Osteoblast (primary cell): Measurements from ENCODE around the gene EIF6. TPM values are rescaled to one million over a fixed set of nuclear protein-coding genes. Genes with fewer than 3 reads are reported as not detected.
A peak's percentile ranks its signal among the peaks of the same experiment; 100 is the strongest.

Source experiments
- DNase-seq: peaks from one replicate; pipeline ENCODE4 v3.0.0; 2011; ENCODE audit warnings: low spot score, mixed read lengths; ENCODE audit not compliant: insufficient read length; ENCODE audit errors: missing footprints
- H2AFZ ChIP-seq: 2 replicates; pipeline ENCODE4 v1.6.0; 2011; ENCODE audit warnings: mild to moderate bottlenecking, low read length
- H3K27ac ChIP-seq: 2 replicates; pipeline ENCODE4 v1.5.1; 2011; ENCODE audit warnings: mild to moderate bottlenecking, low read depth, low read length, moderate library complexity
- H3K27me3 ChIP-seq: 2 replicates; pipeline ENCODE4 v1.6.0; 2012; ENCODE audit warnings: mild to moderate bottlenecking, control low read depth, inconsistent platforms, low read length, moderate library complexity; ENCODE audit not compliant: insufficient read depth
- H3K36me3 ChIP-seq: 2 replicates; pipeline ENCODE4 v1.5.1; 2011; ENCODE audit warnings: mild to moderate bottlenecking, low read length, control low read depth, moderate library complexity; ENCODE audit not compliant: insufficient read depth
- H3K4me1 ChIP-seq: 2 replicates; pipeline ENCODE4 v1.5.1; 2011; ENCODE audit warnings: mild to moderate bottlenecking, low read length, control low read depth, moderate library complexity; ENCODE audit not compliant: insufficient read depth
- H3K4me2 ChIP-seq: 2 replicates; pipeline ENCODE4 v1.6.0; 2011; ENCODE audit warnings: mild to moderate bottlenecking, low read length; ENCODE audit not compliant: insufficient read depth
- H3K4me3 ChIP-seq: fragments of 200-600 bp; sonication (generic); 3 replicates; pipeline ENCODE4 v1.5.1; 2012; ENCODE audit warnings: mild to moderate bottlenecking, low read length, inconsistent platforms; ENCODE audit not compliant: insufficient read depth
- H3K79me2 ChIP-seq: 2 replicates; pipeline ENCODE4 v1.6.0; 2012; ENCODE audit warnings: mild to moderate bottlenecking, low read length, control low read depth, inconsistent platforms; ENCODE audit not compliant: insufficient read depth
- H3K9me3 ChIP-seq: 2 replicates; pipeline ENCODE4 v1.5.1; 2011; ENCODE audit warnings: low read depth, low read length, control low read depth
- H4K20me1 ChIP-seq: 2 replicates; pipeline ENCODE4 v1.6.0; 2012; ENCODE audit warnings: mild to moderate bottlenecking, low read length, control low read depth; ENCODE audit not compliant: insufficient read depth
- total RNA-seq: library from RNA; depleted of rRNA; stranded (reverse); fragments of >200 nt; gene quantifications from 2 replicates; pipeline ENCODE4 v1.2.3, GENCODE V29; 2012
- TF ChIP-seq, protein P1 (sequence below): IDR thresholded peaks from 2 replicates; pipeline ENCODE4 v1.5.1; 2011; ENCODE audit warnings: mild to moderate bottlenecking, low read depth, low read length, moderate library complexity; ENCODE audit errors: extremely low read depth

The EIF6 gene
- total RNA-seq, 1 donor = 121 TPM

DNA sequence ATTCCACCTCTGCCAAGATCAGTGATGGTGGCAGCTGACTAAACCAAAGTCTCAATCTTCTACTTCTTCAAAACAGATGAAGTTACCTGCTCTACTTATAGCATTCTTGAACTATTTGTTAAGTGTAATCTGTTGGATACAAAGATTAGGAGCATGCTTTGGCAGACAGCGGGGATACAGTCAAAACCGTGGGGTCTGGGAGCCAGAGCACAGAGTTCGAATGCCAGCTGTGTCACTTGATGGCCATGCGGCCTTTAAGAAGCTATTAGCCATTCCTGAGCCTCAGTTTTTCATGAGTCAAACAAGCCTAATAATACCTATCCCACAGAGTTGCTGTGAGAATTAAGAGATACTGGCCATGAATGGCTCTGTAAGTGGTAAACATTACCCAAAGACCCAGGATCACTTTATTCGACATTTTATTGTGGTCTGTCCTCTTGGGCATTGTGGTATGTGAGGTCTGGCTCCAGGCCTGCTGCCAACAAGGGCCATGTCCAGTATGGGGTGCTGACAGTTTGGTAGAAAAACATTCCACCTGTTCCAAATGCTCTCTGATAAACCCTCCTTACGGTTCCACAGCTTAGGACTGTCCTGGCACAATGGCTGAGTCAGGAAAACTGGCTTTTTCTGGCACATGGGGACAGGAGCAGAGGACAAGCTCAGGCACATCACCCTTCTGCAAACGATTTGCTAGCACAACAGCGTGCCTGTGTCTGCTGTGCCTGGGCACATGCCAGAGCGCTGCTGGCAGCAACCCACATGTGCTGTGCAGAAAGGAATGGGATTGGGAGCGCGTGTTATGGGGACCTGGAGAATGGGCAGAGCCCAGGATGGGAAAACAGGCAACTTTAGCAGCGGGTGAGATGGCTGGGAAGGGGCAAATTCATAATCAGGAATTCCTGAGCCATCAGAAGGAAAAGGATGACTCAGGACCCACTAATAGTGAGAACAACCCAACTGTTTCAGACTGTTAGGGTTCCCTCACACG is 23.4 kb upstream of the EIF6 start:
- TF ChIP-seq, protein P1, sequence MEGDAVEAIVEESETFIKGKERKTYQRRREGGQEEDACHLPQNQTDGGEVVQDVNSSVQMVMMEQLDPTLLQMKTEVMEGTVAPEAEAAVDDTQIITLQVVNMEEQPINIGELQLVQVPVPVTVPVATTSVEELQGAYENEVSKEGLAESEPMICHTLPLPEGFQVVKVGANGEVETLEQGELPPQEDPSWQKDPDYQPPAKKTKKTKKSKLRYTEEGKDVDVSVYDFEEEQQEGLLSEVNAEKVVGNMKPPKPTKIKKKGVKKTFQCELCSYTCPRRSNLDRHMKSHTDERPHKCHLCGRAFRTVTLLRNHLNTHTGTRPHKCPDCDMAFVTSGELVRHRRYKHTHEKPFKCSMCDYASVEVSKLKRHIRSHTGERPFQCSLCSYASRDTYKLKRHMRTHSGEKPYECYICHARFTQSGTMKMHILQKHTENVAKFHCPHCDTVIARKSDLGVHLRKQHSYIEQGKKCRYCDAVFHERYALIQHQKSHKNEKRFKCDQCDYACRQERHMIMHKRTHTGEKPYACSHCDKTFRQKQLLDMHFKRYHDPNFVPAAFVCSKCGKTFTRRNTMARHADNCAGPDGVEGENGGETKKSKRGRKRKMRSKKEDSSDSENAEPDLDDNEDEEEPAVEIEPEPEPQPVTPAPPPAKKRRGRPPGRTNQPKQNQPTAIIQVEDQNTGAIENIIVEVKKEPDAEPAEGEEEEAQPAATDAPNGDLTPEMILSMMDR = no peak
- no peaks in the 10 kb centered on the region for H3K9me3 ChIP-seq
- DNase-seq = peak; percentile 90
- H2AFZ ChIP-seq = no peak overlapping the region
- peaks cover 2% of the 10 kb centered on the region for H3K36me3 ChIP-seq
- H3K27me3 ChIP-seq = no peaks in the 10 kb centered on the region
- H3K4me2 ChIP-seq = peak overlapping the region; percentile 24
- peak overlapping the region; percentile 96 for H3K27ac ChIP-seq
- no peaks in the 10 kb centered on the region for H3K79me2 ChIP-seq
- H3K4me3 ChIP-seq = no peak overlapping the region
- no peaks in the 10 kb centered on the region for H4K20me1 ChIP-seq
- H3K4me1 ChIP-seq = peaks cover 89% of the 10 kb centered on the region

- Histone ChIP-seq H2AFZ (no peak overlapping the region), H3K27ac (peak overlapping the region; percentile 96), H3K27me3 (no peaks in the 10 kb centered on the region), H3K36me3 (peaks cover 2% of the 10 kb centered on the region), H3K4me1 (peaks cover 90% of the 10 kb centered on the region), H3K9me3 (no peaks in the 10 kb centered on the region), H3K4me2 (peak overlapping the region; percentile 39), H3K4me3 (no peak overlapping the region), H3K79me2 (no peaks in the 10 kb centered on the region), H4K20me1 (no peaks in the 10 kb centered on the region)
- TF ChIP-seq, protein P1 = peak; percentile 94
- peak; percentile 71 for DNase-seq
Observed at GRCh38 chr20:35306931-35307517, 22.5 kb upstream of the EIF6 start.

DNA sequence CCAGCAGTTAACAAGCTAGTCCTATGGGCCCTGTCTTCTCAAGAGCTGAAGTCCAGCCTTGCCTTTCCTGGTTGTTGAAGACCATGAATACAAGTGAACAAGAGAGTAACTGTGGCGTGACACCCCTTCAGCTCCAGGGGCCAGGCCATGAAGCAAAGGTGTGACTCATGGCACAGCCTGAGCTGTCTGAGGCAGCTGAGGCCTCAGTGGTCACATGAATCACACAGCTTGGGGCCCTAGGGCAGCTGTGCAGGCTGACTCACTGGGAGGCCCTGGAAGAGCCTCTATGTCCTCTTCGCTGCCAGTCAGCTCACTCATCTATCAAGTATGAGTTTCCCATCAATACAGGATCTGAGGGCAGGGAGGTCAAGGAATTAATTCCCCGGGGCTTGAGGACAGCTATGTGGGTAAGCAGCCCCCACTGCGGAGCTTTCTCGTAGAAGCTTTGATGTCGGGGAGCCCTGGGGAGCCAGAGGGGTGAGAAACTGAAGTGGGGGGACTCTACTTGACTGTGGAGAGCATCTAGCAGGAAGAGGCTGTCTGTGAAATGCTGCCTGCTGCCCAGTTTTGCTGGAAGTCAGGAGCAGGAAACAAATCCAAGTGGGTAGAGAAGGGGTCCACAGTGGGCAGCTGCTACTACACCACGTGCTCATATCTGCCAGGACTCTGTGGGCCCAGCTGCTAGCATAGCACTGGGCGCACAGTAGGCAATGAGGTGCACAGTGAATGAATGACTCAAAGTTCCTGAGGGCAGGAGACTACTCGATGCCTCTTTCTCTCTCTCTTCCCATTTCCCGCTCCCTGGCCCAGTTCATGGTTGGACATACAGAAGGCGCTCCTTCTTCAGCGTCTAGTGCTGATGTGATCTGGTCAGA is 21.3 kb upstream of the EIF6 start:
- H4K20me1 ChIP-seq = no peaks in the 10 kb centered on the region
- H3K27ac ChIP-seq = peak overlapping the region; percentile 96
- H3K9me3 ChIP-seq = no peaks in the 10 kb centered on the region
- H3K27me3 ChIP-seq = no peaks in the 10 kb centered on the region
- H3K4me2 ChIP-seq = peak overlapping the region; percentile 39
- peak; percentile 95 for DNase-seq
- peaks cover 89% of the 10 kb centered on the region for H3K4me1 ChIP-seq
- H3K36me3 ChIP-seq = peaks cover 2% of the 10 kb centered on the region
- H3K4me3 ChIP-seq = peak overlapping the region; percentile 17
- TF ChIP-seq, protein P1 = no peak
- H3K79me2 ChIP-seq = no peaks in the 10 kb centered on the region
- no peak overlapping the region for H2AFZ ChIP-seq
